ENCODE results near the gene OR6K3.
"Not testable (repeated sequence)": the region's sequence is repeated elsewhere in the genome, so short reads cannot be mapped to it uniquely, and the experiment has no call there.

OR6K3 gene, protein sequence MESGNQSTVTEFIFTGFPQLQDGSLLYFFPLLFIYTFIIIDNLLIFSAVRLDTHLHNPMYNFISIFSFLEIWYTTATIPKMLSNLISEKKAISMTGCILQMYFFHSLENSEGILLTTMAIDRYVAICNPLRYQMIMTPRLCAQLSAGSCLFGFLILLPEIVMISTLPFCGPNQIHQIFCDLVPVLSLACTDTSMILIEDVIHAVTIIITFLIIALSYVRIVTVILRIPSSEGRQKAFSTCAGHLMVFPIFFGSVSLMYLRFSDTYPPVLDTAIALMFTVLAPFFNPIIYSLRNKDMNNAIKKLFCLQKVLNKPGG

DNA sequence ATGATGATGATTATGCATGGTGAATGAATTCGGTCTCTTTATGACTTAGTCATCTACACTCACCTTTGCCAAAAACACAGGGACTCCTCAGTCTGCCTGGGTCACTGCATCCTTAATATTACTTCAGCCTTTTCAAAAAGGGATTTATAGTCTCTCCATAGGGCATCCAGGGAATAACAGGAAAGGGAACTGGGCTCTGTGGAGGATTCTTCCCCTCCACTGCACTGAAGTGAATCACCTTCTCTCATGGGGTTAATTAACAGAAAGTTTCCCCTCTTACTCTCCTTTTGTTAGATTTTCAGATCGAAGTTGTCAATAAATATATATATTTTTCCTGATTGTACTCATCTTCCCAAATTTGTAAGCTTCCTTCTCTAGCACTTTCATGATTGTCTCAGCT is at the start of gene OR6K3:
OR6K3 (minus strand) TSS at position 101 of the 400 bp plus-strand sequence. CDS start 2,605 bp downstream, outside the sequence.
- DNase-seq, result no peak

GRCh38 chr1:158754420-158754819 is 33.9 kb upstream of the OR6K3 start, which contains the start of gene OR6K6:
TSS of gene OR6K6 (plus strand) at chr1:158754720. CDS start at chr1:158754888, 168 bp downstream.
- no peak for DNase-seq

GRCh38 chr1:158752155-158752712 is 31.7 kb upstream of the OR6K3 start:
- no peak for DNase-seq

DNA sequence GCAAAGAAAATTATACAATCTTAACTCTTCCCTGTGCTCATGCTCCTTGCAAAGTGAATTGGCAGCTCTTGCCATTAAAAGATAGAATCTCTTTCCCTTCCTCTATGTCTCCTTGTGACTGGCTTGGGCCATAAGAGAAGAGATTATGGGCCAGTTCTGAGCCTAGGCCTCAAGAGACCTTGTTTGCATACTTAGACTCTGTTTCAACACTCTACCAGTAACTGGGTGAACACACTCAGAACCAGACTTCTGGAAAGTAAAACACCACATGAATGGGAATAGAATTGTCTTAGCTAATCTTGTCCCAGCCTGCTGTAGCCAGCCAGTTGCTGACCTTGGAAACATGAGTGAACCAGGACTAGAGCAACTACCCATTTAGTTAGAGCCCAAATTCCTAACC is 15.3 kb upstream of the OR6K3 start:
- no peak for DNase-seq

- no peak for DNase-seq
Measured at GRCh38 chr1:158732524-158732923, 12.0 kb upstream of the OR6K3 start.

DNA sequence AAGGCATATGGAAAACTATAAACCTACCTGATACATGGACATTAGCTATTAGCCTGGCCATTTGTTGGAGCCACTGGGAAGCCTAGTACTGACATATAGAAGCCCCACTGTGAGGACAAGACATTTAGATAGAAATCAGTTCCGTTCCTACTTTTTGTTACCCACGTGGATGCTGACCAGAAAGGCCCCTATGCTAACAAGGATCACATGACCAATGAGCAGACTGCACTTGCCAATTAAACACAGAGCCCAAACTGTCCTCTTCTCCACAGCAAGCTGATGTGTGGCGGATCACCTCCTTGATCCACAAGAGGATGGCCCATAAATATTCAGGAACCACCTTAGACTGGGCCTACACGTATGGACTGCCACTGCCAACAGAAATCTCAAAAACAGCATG is 11.2 kb upstream of the OR6K3 start:
- DNase-seq, result no peak

DNA sequence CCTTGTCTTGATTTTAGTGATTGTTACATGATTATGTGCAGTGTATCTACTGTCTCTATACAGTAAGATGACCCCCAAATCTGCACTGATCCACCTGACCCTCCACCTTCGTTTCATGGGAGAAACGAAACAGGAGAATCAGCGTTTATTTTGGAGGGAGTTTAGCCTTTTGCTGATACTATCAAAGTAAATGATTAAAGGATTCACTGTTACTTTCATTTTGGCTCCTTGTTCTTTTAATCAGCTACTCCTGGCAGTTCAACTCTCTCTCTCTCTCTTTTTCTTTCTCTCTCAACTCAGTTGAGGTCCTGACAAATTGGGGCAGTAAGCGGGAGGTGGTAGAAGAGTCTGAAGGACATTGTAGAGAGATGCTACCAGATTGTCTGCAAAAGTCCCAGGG is 9.9 kb upstream of the OR6K3 start:
- no peak for DNase-seq

GRCh38 chr1:158728510-158729225 is 8.1 kb upstream of the OR6K3 start:
- DNase-seq, result no peak

GRCh38 chr1:158724442-158724841 is 3.9 kb upstream of the OR6K3 start:
- DNase-seq, result no peak

- no peak for DNase-seq
Measured at GRCh38 chr1:158719664-158720063, 856 bp downstream of the OR6K3 start.

GRCh38 chr1:158717344-158717743 is 3.2 kb downstream of the OR6K3 start:
- no peak for DNase-seq

DNA sequence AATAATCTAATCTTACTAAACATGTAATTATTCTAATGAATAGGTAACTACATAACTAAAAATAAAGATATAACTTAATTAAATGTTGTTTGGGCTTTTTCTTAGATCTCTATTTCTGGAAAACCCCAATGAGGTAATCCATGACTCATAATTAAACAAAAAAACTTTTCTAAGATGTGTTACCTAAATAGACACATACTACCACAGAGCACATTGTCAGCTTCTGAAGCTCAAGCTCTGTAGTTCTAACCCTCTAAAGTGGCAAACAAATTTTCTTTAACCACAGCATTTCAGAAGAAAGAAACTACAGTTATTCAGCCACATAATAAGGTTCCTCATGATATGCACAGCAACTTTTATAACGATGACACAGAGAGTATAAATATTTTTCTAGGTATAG is 4.2 kb downstream of the OR6K3 start:
- DNase-seq, result no peak

DNA sequence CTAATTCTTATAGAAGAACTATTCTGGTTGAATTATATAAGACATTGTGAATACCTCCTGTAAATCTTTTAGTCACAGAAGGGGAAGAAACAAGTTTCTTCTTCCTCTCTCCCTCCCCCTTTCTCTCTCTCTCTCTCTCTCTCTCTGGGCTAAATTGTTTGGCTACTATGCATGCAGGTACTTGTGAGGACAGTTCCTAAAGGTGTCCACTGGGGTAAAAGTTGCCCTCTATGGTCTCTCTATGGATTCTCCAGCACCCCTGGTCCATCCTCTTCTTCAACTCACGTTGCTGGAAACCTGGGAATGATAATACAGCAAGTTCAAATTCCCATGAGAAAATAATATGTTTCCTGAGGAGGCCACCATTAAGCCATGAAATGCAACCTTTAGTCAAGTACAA is 5.8 kb downstream of the OR6K3 start:
- DNase-seq, result no peak

GRCh38 chr1:158711098-158711497 is 9.4 kb downstream of the OR6K3 start:
- DNase-seq, result no peak

- DNase-seq, result no peak
Measured at GRCh38 chr1:158706096-158706495, 14.4 kb downstream of the OR6K3 start.

- DNase-seq, result no peak
Measured at GRCh38 chr1:158700552-158700951, 20.0 kb downstream of the OR6K3 start, which contains the start of gene OR6K2. TSS of gene OR6K2 (minus strand) at chr1:158700652. CDS start at chr1:158700652, 0 bp downstream.

GRCh38 chr1:158694596-158694995 is 25.9 kb downstream of the OR6K3 start:
- DNase-seq, result no peak

- DNase-seq, result no peak
Measured at GRCh38 chr1:158692356-158692755, 28.2 kb downstream of the OR6K3 start.

DNA sequence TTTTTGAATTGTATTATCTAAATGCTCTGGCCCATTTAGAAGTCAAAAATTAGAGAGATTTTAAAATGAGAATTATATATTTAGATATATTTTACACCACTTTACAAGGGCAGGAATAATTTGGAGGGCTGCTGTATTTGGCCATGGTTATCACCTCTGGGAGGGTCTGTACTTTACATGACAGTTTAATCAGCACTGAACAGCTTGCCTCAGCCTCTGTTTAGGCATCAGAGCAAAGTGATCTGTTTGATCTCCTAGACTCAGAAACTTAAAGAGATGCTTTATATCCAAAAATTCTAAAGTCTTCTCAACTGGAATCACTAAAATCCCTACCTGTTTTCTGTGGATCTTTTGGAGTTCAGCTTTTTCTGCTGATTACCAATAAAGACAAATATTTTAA is 28.6 kb downstream of the OR6K3 start:
- no peak for DNase-seq

DNA sequence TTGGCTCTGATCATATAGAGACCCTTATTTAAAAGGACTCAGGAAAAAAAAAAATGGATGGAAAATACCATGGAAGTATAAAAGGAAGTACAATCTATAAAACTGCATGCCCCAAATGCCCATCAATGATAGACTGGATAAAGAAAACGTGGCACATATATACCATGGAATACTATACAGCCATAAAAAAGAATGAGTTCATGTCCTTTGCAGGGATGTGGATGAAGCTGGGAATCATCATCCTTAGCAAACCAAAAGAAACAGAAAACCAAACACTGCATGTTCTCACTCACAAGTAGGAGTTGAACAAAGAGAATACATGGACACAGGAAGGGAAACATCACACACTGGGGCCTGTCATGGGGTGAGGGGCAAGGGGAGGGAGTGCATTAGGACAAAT is 29.4 kb downstream of the OR6K3 start:
- DNase-seq, result not testable (repeated sequence)

GRCh38 chr1:158689875-158690274 is 30.6 kb downstream of the OR6K3 start:
- no peak for DNase-seq

DNA sequence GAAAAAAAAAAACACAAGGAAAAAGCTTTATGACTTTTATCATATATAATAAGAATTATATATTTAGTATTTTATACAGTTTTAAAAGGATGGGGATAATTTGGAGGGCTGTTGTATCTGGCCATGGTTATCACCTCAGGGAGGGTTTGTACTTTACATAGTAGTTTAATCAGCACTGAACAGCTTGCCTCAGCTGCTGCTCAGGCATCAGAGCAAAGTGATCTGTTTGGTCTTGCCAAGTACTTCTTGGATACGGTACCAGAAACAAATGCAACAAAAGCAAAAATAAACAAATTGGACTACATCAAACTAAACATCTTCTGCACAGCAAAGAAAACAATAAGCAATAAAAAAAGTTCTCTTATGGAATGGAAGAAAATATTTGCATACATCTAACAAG is 31.4 kb downstream of the OR6K3 start:
- no peak for DNase-seq

DNA sequence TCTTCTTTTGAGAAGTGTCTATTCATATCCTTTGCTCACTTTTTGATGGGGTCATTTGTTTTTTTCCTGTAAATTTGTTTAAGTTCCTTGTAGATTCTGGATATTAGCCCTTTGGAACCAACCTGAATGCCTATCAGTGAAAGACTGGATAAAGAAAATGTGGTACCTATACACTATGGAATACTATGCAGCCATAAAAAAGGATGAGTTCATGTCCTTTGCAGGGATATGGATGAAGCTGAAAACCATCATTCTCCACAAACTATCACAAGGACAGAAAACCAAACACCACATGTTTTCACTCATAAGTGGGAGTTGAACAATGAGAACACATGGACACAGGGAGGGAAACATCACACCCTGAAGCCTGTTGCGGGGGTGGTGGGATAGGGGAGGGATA is 32.2 kb downstream of the OR6K3 start:
- not testable (repeated sequence) for DNase-seq

DNA sequence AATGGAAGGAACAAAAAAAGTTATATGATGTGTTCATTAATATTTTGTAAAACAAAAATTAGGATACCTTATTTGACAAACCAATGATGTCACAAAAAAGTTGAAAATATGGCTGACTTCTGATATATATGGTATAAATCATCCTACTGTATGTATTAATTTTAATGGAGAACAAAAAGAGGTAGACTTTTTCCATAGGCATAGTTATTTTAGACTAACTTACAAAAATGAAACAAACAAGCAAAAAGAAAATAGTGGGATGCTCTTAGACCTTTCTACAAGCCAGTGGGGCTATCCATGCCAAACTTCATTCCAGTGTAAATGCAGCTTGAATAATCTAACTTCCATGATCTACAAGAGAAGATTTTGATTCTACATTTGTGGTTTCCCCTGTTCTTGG is 33.5 kb downstream of the OR6K3 start:
- no peak for DNase-seq

All from NCI-H748 treated with DMSO at 0.1 percent for 48 hours (cell line).